Activated CD8-positive, alpha-beta T cell treated with anti-CD3 and anti-CD28 coated beads for 36 hours (primary cell): ENCODE measurements around the gene ATP13A2. TPM values are rescaled to one million over a fixed set of nuclear protein-coding genes. Genes with fewer than 3 reads are reported as not detected.

Source experiments
- ATAC-seq: fragments of 200-7000 bp; cut with Tn5 transposase; one replicate; pipeline ENCODE4 v1.10.0; 2021; ENCODE audit warnings: mild to moderate bottlenecking, moderate library complexity
- CTCF ChIA-PET: fragments of 350-600 bp; sonication (Branson Sonifier 250); formaldehyde crosslinking; loops from one replicate; lab custom pipeline; 2021; ENCODE audit warnings: antibody characterized with exemption; lab: Charles Lee
- POLR2A ChIA-PET: fragments of 350-600 bp; sonication (Branson Sonifier 250); formaldehyde crosslinking; loops from one replicate; lab custom pipeline; 2021; ENCODE audit warnings: antibody characterized with exemption; lab: Charles Lee
- DNase-seq: peaks from one replicate; pipeline ENCODE4 v3.0.0-alpha.2; 2020
- H3K27ac Mint-ChIP-seq: one replicate; pipeline ENCODE4 v1.8.0; 2021; ENCODE audit warnings: mild to moderate bottlenecking, mixed read lengths
- H3K27me3 Mint-ChIP-seq: one replicate; pipeline ENCODE4 v1.8.0; 2021; ENCODE audit warnings: mixed read lengths
- H3K36me3 Mint-ChIP-seq: one replicate; pipeline ENCODE4 v1.8.0; 2021; ENCODE audit warnings: low read depth, mixed read lengths
- H3K4me1 Mint-ChIP-seq: one replicate; pipeline ENCODE4 v1.8.0; 2021; ENCODE audit warnings: low read depth, mixed read lengths
- H3K4me3 Mint-ChIP-seq: one replicate; pipeline ENCODE4 v1.8.0; 2021; ENCODE audit warnings: mild to moderate bottlenecking, moderate library complexity, mixed read lengths
- H3K9me3 Mint-ChIP-seq: one replicate; pipeline ENCODE4 v1.8.0; 2021; ENCODE audit warnings: mixed read lengths
- intact Hi-C: fragments of 100-400 bp; cut with micrococcal nuclease; formaldehyde crosslinking; loops from one replicate; pipeline ENCODE4 v1.10.0; 2022
- total RNA-seq, 2 experiments: library from RNA; stranded (reverse); gene quantifications; one replicate each; pipeline ENCODE4 v1.2.3, GENCODE V29; 2021
- TF ChIP-seq, protein P1 (sequence below): fragments of 200-600 bp; IDR thresholded peaks from one replicate; pipeline ENCODE4 v1.8.0; 2022; ENCODE audit warnings: antibody characterized with exemption, mild to moderate bottlenecking

Gene ATP13A2
- total RNA-seq, 2 experiments from 2014 or later: 21.4 to 24.1 TPM

- Mint-ChIP-seq H3K27me3 (peaks cover 14% of the 10 kb centered on the region), H3K4me3 (no peak overlapping the region), H3K4me1 (peaks cover 4% of the 10 kb centered on the region), H3K9me3 (no peaks in the 10 kb centered on the region), H3K27ac (no peak overlapping the region), H3K36me3 (no peaks in the 10 kb centered on the region)
- ATAC-seq: no peak
- DNase-seq: no peak
- TF ChIP-seq, protein P1, sequence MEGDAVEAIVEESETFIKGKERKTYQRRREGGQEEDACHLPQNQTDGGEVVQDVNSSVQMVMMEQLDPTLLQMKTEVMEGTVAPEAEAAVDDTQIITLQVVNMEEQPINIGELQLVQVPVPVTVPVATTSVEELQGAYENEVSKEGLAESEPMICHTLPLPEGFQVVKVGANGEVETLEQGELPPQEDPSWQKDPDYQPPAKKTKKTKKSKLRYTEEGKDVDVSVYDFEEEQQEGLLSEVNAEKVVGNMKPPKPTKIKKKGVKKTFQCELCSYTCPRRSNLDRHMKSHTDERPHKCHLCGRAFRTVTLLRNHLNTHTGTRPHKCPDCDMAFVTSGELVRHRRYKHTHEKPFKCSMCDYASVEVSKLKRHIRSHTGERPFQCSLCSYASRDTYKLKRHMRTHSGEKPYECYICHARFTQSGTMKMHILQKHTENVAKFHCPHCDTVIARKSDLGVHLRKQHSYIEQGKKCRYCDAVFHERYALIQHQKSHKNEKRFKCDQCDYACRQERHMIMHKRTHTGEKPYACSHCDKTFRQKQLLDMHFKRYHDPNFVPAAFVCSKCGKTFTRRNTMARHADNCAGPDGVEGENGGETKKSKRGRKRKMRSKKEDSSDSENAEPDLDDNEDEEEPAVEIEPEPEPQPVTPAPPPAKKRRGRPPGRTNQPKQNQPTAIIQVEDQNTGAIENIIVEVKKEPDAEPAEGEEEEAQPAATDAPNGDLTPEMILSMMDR: no peak
- POLR2A ChIA-PET: no interaction called here
- CTCF ChIA-PET: no interaction called here
- intact Hi-C loops: no loop called here
Measured at GRCh38 chr1:16977377-16977776, 34.4 kb downstream of the ATP13A2 start.

GRCh38 chr1:16976966-16977365 is 34.8 kb downstream of the ATP13A2 start:
- no peaks in the 10 kb centered on the region for H3K36me3 Mint-ChIP-seq
- H3K4me1 Mint-ChIP-seq: peaks cover 4% of the 10 kb centered on the region
- ATAC-seq: no peak
- TF ChIP-seq, protein P1: no peak
- no peak overlapping the region for H3K27ac Mint-ChIP-seq
- CTCF ChIA-PET: no interaction called here
- H3K4me3 Mint-ChIP-seq: no peak overlapping the region
- no peak for DNase-seq
- intact Hi-C loops: no loop called here
- POLR2A ChIA-PET: no interaction called here
- no peaks in the 10 kb centered on the region for H3K9me3 Mint-ChIP-seq
- H3K27me3 Mint-ChIP-seq: peaks cover 14% of the 10 kb centered on the region

GRCh38 chr1:16975838-16976237 is 35.9 kb downstream of the ATP13A2 start:
- intact Hi-C loops: no loop called here
- Mint-ChIP-seq H3K4me1 (peaks cover 3% of the 10 kb centered on the region), H3K4me3 (no peak overlapping the region), H3K27ac (no peak overlapping the region), H3K36me3 (no peaks in the 10 kb centered on the region), H3K9me3 (no peaks in the 10 kb centered on the region), H3K27me3 (peaks cover 6% of the 10 kb centered on the region)
- ChIA-PET POLR2A (no interaction called here), CTCF (no interaction called here)
- TF ChIP-seq, protein P1: no peak
- ATAC-seq (no peak), DNase-seq (no peak)

- H3K9me3 Mint-ChIP-seq: no peaks in the 10 kb centered on the region
- no peak for ATAC-seq
- POLR2A ChIA-PET: no interaction called here
- intact Hi-C loops: no loop called here
- H3K27ac Mint-ChIP-seq: no peak overlapping the region
- TF ChIP-seq, protein P1: no peak
- H3K36me3 Mint-ChIP-seq: no peaks in the 10 kb centered on the region
- no peak overlapping the region for H3K4me3 Mint-ChIP-seq
- peaks cover 3% of the 10 kb centered on the region for H3K27me3 Mint-ChIP-seq
- no peaks in the 10 kb centered on the region for H3K4me1 Mint-ChIP-seq
- DNase-seq: no peak
- CTCF ChIA-PET: interaction anchor here (1.1 kb wide), 1 partner anchor 15 kb away, joined by 4 read pairs; no protein-coding TSS in a partner anchor
Measured at GRCh38 chr1:16975211-16975610, 36.5 kb downstream of the ATP13A2 start.

DNA sequence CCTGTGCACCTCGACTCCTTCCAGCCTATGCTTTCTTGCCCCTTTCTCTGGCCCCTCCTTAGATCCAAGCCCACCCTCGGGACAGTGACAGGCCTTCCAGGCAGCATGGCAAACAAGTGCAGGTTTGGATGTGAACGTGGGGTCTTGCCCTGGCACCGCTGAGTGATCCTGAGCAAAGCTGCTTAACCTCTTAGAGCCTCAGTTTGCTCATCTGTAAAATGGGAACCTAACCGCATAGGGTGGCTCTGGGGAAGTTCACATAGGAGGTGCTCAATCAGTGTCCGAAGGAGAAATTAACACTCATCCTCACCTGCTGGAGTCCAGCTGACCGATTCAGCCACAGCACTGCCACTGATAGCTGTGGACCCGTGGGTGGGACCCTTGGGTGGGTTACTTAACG is 38.5 kb downstream of the ATP13A2 start:
- Mint-ChIP-seq H3K9me3 (no peaks in the 10 kb centered on the region), H3K4me3 (no peak overlapping the region), H3K4me1 (no peaks in the 10 kb centered on the region), H3K27me3 (no peaks in the 10 kb centered on the region), H3K27ac (no peak overlapping the region), H3K36me3 (no peaks in the 10 kb centered on the region)
- intact Hi-C loops: no loop called here
- no peak for ATAC-seq
- ChIA-PET POLR2A (no interaction called here), CTCF (no interaction called here)
- TF ChIP-seq, protein P1: no peak
- DNase-seq: no peak
